Measurements from ENCODE around the gene RRP1. TPM values are rescaled to one million over a fixed set of nuclear protein-coding genes. Genes with fewer than 3 reads are reported as not detected.
A peak's percentile ranks its signal among the peaks of the same experiment; 100 is the strongest.

RRP1 gene
- total and polyA plus RNA-seq, 2 of the 13 experiments (the other 11 are each of a cell fraction or from before 2014, with no cell fraction given): 20.1 to 35.1 TPM

- TF ChIP-seq ZNF776 (CRISPR knock-in tag; IDR thresholded peaks at IDR 0.05) (peak; percentile 81; the same call in 1 of the 2 replicates), ZNF691 (CRISPR knock-in tag; IDR thresholded peaks at IDR 0.05; ENCODE audit: borderline replicate concordance, low read depth) (peak; percentile 14; the same call in 1 of the 2 replicates), ZUFSP (CRISPR knock-in tag; IDR thresholded peaks at IDR 0.05; ENCODE audit: borderline replicate concordance) (no peak), HDAC1 (CRISPR knock-in tag; IDR thresholded peaks at IDR 0.05) (peak; percentile 73; the same call in 1 of the 2 replicates), ZBED4 (CRISPR knock-in tag; IDR thresholded peaks at IDR 0.05; ENCODE audit: borderline replicate concordance) (peak; percentile 78), IRF9 (CRISPR knock-in tag; IDR thresholded peaks at IDR 0.05; ENCODE audit: borderline replicate concordance) (peak; percentile 37; the same call in 1 of the 2 replicates), WIZ (CRISPR knock-in tag; IDR thresholded peaks at IDR 0.05) (no peak), ZFP91 (CRISPR knock-in tag; IDR thresholded peaks at IDR 0.05; ENCODE audit: borderline replicate concordance) (peak; percentile 77; the same call in 1 of the 2 replicates), ZNF501 (CRISPR knock-in tag; IDR thresholded peaks at IDR 0.05) (peak; percentile 46; the same call in 1 of the 2 replicates), POLR2A (IDR thresholded peaks at IDR 0.05; ENCODE audit: insufficient read depth in 1 of 2, low read depth in 2 of 2, low read length in 2 of 2) (peak in 1 of 2 experiments; percentile 80; a peak in 2 of 4 replicates)
These were observed 13.5 kb upstream of the RRP1 start, which contains the start of gene CSTB (continued) for GRCh38 chr21:43775795-43776430.
